PFSK-1 (cell line): Measurements from ENCODE around the gene LGALS7B.

Experiments
- FOXP2 ChIP-seq: optimal IDR thresholded peaks from 2 replicates; pipeline ENCODE3; 2011; ENCODE audit warnings: borderline replicate concordance, control low read depth, inconsistent platforms; ENCODE audit not compliant: insufficient read depth; ENCODE audit errors: extremely low read length, extremely low read depth
- POLR2AphosphoS5 ChIP-seq: IDR thresholded peaks from 2 replicates; pipeline ENCODE4 v1.6.1; 2012; ENCODE audit warnings: low read depth, mild to moderate bottlenecking, control low read depth, low read length, moderate library complexity
- SIN3A ChIP-seq: IDR thresholded peaks from 2 replicates; pipeline ENCODE4 v1.6.1; 2012; ENCODE audit warnings: mild to moderate bottlenecking, low read length, moderate library complexity, borderline replicate concordance; ENCODE audit not compliant: insufficient read depth
- TAF1 ChIP-seq: IDR thresholded peaks from 2 replicates; pipeline ENCODE4 v1.6.1; 2012; ENCODE audit warnings: low read length, control low read depth, borderline replicate concordance; ENCODE audit not compliant: insufficient read depth
- TF ChIP-seq, protein P1 (sequence below), 2 experiments: IDR thresholded peaks; 2 replicates each; pipeline versions ENCODE4 v1.6.1 to v1.8.0; 2011 to 2012; ENCODE audit warnings: low read depth in 2 of 2, low read length in 2 of 2, control low read depth in 1 of 2, inconsistent platforms in 1 of 2, mild to moderate bottlenecking in 1 of 2, moderate library complexity in 1 of 2; ENCODE audit not compliant: insufficient read depth in 1 of 2

The LGALS7B gene

DNA sequence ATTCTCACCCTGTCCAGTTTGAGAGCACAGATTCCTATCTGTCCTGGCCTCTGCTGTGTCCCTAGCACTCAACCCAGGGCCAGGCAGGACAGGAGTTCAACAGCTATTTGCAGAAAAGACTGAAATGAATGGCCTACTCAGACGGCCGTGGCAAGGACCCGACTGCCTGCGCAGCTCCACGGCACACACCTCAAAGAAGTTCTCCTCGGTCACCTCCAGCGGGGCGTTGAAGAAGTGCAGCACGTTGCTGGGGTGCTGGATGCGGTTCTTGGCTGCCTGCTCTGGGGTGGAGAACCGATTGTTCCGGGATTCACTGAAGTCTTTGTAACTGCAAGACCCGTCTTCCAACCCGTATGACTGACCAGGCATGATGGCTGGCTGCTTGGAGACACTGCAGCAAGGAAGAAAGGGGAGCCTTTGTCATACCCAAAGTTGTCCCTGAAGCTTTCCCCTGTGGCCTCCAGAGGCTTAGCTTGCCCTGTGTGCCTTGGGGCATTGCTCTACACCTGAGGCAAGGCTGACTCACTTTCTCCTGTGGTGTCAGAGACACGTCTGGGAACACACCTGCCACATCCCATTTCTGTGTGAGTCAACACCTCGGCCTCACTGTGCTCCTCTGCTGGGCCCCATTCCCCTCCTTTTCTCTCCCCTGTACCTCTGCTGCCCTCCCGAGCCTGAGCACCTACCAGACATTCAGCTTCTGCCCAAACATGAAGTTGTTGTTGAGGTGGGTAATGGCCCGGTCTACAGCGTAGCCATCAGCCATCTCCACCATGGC lies 49.4 kb downstream of the LGALS7B start:
- TF ChIP-seq TAF1 (no peak), FOXP2 (no peak), SIN3A (no peak), POLR2AphosphoS5 (no peak)
- TF ChIP-seq, protein P1, sequence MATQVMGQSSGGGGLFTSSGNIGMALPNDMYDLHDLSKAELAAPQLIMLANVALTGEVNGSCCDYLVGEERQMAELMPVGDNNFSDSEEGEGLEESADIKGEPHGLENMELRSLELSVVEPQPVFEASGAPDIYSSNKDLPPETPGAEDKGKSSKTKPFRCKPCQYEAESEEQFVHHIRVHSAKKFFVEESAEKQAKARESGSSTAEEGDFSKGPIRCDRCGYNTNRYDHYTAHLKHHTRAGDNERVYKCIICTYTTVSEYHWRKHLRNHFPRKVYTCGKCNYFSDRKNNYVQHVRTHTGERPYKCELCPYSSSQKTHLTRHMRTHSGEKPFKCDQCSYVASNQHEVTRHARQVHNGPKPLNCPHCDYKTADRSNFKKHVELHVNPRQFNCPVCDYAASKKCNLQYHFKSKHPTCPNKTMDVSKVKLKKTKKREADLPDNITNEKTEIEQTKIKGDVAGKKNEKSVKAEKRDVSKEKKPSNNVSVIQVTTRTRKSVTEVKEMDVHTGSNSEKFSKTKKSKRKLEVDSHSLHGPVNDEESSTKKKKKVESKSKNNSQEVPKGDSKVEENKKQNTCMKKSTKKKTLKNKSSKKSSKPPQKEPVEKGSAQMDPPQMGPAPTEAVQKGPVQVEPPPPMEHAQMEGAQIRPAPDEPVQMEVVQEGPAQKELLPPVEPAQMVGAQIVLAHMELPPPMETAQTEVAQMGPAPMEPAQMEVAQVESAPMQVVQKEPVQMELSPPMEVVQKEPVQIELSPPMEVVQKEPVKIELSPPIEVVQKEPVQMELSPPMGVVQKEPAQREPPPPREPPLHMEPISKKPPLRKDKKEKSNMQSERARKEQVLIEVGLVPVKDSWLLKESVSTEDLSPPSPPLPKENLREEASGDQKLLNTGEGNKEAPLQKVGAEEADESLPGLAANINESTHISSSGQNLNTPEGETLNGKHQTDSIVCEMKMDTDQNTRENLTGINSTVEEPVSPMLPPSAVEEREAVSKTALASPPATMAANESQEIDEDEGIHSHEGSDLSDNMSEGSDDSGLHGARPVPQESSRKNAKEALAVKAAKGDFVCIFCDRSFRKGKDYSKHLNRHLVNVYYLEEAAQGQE (IDR thresholded peaks at IDR 0.05; ENCODE audit: insufficient read depth in 1 of 2, low read depth in 2 of 2, low read length in 2 of 2) = no peak

DNA sequence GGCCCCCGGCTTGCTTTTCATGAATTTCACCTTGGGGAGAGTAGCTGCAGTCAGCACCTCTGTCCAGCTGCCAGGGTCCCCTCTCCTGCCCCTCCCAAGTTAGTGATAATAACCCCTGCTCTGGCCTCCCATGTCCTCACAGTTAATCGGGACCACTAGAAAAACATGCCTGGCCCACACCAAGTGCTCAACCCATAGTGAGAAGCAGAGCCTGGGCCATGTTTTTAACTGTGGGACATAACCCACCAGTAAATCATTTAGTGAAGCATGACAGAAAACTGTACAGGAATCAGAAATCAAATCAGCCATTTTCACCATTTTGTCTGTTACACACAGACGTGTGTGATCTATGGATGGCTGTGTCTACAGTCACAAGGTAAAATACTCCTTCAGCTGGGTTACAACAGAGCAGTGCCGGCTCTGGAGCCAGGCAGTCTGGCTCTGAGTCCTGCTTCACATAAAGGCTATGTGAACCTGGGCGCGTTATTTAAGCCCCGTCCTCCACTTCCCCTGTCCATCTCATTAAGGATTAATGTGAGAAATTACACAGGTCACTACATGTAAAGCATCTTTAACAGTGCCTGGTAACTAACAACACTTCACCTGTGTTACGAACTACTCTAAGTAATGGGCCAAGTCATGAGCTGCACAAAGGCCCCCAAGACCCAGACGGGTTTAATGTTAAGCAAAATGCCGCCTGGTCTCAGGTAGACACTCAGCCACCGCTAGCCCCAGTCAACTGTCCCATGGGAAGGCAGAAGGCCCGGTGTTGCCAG lies 50.2 kb downstream of the LGALS7B start:
- TF ChIP-seq SIN3A = no peak
- TF ChIP-seq TAF1 = no peak
- TF ChIP-seq, protein P1 (IDR thresholded peaks at IDR 0.05; ENCODE audit: insufficient read depth in 1 of 2, low read depth in 2 of 2, low read length in 2 of 2) = no peak
- TF ChIP-seq POLR2AphosphoS5 = no peak
- TF ChIP-seq FOXP2 = no peak

DNA sequence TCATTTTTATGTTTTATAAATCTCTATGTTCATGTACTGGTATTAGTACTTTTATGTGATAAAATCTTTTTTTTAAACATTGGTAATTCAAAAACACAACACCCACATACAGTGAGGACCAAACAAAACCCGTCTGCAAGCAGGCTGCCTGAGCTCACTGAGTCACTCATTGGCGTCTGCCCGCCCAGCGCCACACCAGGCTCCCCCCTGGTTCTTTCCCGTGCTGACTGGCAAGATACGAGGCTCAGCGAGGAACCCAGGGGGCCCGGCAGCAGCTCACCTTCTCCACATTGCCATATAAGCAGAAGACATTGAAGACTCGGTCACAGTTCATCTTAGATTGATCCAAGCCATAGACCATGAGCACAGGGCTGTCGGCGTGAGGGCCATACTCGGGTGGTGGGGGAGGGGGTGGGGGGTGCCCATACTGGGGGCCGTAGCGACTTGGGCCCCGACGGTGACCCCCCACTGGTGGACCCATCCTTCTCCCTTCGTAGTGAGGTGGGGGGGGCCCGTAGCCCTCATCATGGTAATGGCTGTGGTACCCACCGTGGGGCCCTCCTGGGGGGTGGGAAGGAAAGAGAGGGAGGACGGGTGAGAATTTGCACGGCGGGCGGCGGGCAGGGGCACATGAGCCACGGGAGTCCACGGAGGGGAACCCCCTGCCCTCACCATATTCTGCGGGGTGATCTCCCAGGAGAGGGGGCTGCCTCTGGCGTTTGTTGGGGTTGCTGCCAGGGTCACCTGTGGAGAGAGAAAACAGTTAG lies 51.0 kb downstream of the LGALS7B start:
- TF ChIP-seq SIN3A = no peak
- no peak for TF ChIP-seq FOXP2
- no peak; the same call in 1 of the 2 replicates for TF ChIP-seq POLR2AphosphoS5

DNA sequence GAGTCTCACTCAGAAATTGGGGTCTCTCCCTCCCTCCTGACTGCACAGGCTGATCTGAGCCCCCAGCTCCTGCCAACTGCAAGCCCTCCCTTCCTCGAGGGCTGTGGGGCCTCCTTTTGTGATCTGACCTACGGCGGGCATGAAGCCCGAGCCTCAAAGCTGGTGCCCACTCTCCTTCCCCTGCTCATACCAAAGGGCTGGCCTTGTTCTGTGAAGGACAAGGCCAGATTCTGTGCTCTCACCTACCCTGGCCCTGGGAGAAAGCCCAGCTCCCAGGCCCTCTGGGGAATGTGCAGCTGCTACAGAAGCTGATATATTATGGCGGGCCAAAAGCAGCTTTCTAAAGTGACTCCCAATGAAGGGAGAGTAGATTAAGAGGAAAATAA lies 51.6 kb downstream of the LGALS7B start:
- TF ChIP-seq, protein P1 (IDR thresholded peaks at IDR 0.05; ENCODE audit: insufficient read depth in 1 of 2, low read depth in 2 of 2, low read length in 2 of 2) = no peak
- TF ChIP-seq FOXP2 (no peak), POLR2AphosphoS5 (no peak), TAF1 (no peak), SIN3A (no peak)
